ENCODE results near the gene THY1.

THY1 gene

GRCh38 chr11:119370486-119371046 is 52.4 kb downstream of the THY1 start:
- DNase-seq (ENCODE audit: low read depth), result no peak

GRCh38 chr11:119369132-119369925 is 53.6 kb downstream of the THY1 start:
- DNase-seq (ENCODE audit: low read depth), result no peak

GRCh38 chr11:119368121-119369034 is 54.6 kb downstream of the THY1 start:
- no peak for DNase-seq (ENCODE audit: low read depth)

- DNase-seq (ENCODE audit: low read depth), result no peak
Observed at GRCh38 chr11:119367661-119368120, 55.3 kb downstream of the THY1 start.

All from CMK (cell line).